Spleen (tissue), 7 donors: ENCODE results near the gene SUCLA2.

ENCODE experiments used
- CTCF ChIP-seq, 11 experiments: fragments of 200-600 bp in 7 of 11; fragments of 450-650 bp in 4 of 11; sonication (generic) in 4 of 11; IDR thresholded peaks in 8 of 11; conservative IDR thresholded peaks in 3 of 11; 1 replicate in 7 of 11; 2 replicates in 4 of 11; pipeline versions ENCODE4 v1.4.0 to v1.8.0; 2016 to 2021; ENCODE audit warnings: antibody characterized with exemption in 11 of 11, inconsistent platforms in 4 of 11, mild to moderate bottlenecking in 1 of 11
- POLR2A ChIP-seq, 3 donors: fragments of 450-650 bp; IDR thresholded peaks; one replicate each; pipeline ENCODE4 v1.5.1; 2017; ENCODE audit warnings: antibody characterized with exemption in 3 of 3, mild to moderate bottlenecking in 1 of 3
- POLR2AphosphoS5 ChIP-seq, 3 donors: sonication (generic); formaldehyde crosslinking; IDR thresholded peaks; one replicate each; pipeline ENCODE4 v1.5.1; 2017; ENCODE audit warnings: antibody characterized with exemption in 3 of 3
- donor health status: DM: no; HTN: no; CAD: no; lungs with moderate emphysema.
- donor health status: DM: no; HTN: no; CAD: no.
- donor health status: DM: no; HTN: no; CAD: no.

GRCh38 chr13:47932950-47933923 is 67.8 kb downstream of the SUCLA2 start:
- TF ChIP-seq CTCF (IDR thresholded peaks at IDR 0.05 in 8 of 11, conservative IDR thresholded peaks at IDR 0.05 in 3 of 11) (no peak), POLR2A (IDR thresholded peaks at IDR 0.05) (no peak), POLR2AphosphoS5 (IDR thresholded peaks at IDR 0.05) (no peak)
